Measurements from ENCODE around the gene HAGHL. TPM values are rescaled to one million over a fixed set of nuclear protein-coding genes. Genes with fewer than 3 reads are reported as not detected.

HAGHL gene
- total RNA-seq, 4 donors from 2014 or later = 4.5 to 6.3 (median 6.0) TPM

DNA sequence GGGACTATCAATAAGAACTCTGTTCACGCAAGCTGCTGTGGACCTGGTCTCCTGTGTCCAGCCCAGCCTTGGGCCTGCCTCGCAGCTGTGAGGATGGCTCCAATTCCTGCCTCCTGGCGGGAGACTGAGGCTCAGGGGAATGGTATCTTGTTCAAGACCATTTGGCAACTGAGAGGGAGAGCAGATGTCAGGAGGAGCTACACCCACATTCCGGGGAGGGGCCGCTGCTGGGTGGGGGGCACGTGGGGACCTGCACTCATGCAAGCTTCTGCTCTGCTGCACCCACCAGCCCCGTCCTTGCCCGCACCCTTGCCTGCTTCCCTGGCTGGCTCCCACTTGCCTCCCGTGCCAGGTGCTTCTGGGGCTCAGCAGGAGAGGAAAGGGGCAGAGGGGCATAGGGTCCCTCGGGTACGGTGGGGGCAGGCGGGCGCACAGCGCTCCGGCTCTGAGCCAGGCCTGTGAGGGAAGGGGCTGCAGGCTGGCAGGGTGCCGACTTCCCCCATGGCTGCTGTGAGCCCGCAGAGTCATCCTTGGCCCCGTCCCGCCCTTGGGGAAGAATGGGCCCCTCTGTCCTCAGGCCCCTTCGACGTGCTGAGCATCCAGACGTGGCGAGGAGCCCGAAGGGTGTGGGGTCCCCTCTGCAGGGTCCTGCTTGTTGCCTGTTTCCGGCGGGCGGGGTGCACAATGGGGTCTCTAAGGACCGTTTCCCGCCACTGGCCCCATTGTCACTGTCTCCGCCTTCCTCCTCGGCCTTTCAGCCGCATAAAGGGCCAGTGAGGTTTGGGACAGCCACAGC, 9.3 kb upstream of the HAGHL start:
- DNase-seq (ENCODE audit: low spot score in 2 of 2) = no peak
- TF ChIP-seq, protein P1, sequence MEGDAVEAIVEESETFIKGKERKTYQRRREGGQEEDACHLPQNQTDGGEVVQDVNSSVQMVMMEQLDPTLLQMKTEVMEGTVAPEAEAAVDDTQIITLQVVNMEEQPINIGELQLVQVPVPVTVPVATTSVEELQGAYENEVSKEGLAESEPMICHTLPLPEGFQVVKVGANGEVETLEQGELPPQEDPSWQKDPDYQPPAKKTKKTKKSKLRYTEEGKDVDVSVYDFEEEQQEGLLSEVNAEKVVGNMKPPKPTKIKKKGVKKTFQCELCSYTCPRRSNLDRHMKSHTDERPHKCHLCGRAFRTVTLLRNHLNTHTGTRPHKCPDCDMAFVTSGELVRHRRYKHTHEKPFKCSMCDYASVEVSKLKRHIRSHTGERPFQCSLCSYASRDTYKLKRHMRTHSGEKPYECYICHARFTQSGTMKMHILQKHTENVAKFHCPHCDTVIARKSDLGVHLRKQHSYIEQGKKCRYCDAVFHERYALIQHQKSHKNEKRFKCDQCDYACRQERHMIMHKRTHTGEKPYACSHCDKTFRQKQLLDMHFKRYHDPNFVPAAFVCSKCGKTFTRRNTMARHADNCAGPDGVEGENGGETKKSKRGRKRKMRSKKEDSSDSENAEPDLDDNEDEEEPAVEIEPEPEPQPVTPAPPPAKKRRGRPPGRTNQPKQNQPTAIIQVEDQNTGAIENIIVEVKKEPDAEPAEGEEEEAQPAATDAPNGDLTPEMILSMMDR (IDR thresholded peaks at IDR 0.05) = no peak
- no peak for TF ChIP-seq POLR2A (IDR thresholded peaks at IDR 0.05)
- intact Hi-C loops (cut with DNase I; ENCODE audit: low total_unique reads) = loop anchor here (10.0 kb wide), 1 partner anchor 377 kb away; the partner anchor contains the start of gene C1QTNF8
- WGBS, 2 donors = 64 to 79% methylated on average over 29 to 32 of the region's 32 CpGs
- no peak overlapping the region for H3K4me3 ChIP-seq (ENCODE audit: low read depth, poor library complexity, severe bottlenecking)

DNA sequence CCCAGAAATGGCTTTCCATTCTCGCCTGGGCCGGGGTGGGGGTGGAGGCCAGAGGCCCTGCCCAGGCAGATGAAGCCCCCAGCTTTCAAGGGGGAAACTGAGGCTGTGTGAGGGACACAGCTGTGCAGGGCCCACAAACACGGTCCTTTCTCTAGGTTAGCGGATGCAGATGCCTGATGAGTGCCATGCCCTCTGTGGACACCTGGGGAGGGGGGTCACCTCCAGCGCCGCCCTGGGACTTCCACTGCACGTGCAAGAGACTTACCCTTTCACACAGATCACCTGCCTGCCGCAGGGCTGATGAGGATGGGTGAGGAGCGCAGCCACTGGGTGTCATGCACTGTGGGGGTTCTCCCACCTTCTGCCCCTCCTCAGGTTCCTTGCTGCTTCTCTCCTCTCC, 8.5 kb upstream of the HAGHL start:
- WGBS, 2 donors = 89 to 90% methylated on average over 9 of the region's 9 CpGs
- intact Hi-C loops (cut with DNase I; ENCODE audit: low total_unique reads) = loop anchor here (10.0 kb wide), 1 partner anchor 376 kb away; the partner anchor contains the start of gene C1QTNF8

DNA sequence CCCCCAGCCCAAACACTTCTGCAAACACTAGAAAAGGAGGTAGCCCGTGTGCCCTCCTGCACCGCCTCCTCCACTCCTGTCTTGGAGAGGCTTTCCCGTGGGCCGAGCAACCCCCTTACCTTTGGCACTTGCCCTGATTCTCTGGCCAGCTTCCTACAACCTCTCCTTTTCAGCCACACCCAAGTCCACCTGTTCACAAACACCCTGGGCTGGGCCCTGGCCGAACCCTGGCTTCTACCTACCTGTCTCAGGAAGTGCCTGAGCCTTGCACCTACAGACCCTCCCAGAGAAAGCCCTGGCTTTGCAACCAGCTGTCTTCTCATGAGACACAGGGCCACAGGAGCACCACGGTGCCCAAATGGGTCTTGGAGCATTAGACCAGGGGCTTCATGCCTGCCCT, 8.0 kb upstream of the HAGHL start:
- DNase-seq (ENCODE audit: low spot score in 2 of 2) = no peak
- TF ChIP-seq POLR2A (IDR thresholded peaks at IDR 0.05) = no peak
- TF ChIP-seq, protein P1 (IDR thresholded peaks at IDR 0.05) = no peak
- WGBS, 2 donors = 77 to 86% methylated on average over 6 of the region's 6 CpGs
- intact Hi-C loops (cut with DNase I; ENCODE audit: low total_unique reads) = loop anchor here (10.0 kb wide), 1 partner anchor 376 kb away; the partner anchor contains the start of gene C1QTNF8
- H3K4me3 ChIP-seq (ENCODE audit: low read depth, poor library complexity, severe bottlenecking) = no peak overlapping the region

More for the DNA sequence above, 8.5 kb upstream of the HAGHL start:
- TF ChIP-seq, protein P1 (IDR thresholded peaks at IDR 0.05) = no peak
- TF ChIP-seq POLR2A (IDR thresholded peaks at IDR 0.05) = no peak
- DNase-seq (ENCODE audit: low spot score in 2 of 2) = no peak
- no peak overlapping the region for H3K4me3 ChIP-seq (ENCODE audit: low read depth, poor library complexity, severe bottlenecking)

DNA sequence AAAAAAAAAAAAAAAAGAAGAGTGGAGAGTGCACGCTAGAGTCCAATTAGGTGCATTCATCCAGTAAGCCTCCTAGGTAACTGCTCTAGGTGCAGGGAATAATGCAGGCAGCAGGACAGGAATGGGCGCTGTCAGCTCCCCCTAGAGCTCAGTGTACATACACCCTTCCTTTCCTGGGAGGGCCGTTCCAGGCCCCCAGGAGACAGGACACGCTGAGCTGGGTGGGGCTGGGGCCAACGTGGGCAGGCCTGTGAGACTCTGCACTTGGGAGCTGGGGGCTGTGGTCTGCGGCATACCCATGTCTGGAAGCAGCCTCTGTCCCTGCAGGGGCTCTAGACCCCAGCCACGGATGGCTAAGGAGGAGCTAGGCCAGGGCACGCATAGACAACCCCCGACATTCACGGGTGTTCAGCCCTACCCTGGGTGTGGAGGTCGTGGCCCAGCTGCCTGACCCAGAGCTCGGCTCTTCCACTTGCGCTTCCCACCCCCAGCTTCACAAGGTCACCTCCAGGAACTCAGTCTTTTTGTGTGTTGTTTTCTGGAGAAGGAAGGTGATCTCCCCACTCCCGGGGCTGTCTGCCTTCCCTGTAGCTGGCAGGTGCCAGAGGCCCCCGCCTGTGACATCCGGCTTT, 7.0 kb upstream of the HAGHL start:
- TF ChIP-seq, protein P1 (IDR thresholded peaks at IDR 0.05) = no peak
- TF ChIP-seq POLR2A (IDR thresholded peaks at IDR 0.05) = no peak
- H3K4me3 ChIP-seq (ENCODE audit: low read depth, poor library complexity, severe bottlenecking) = no peak overlapping the region
- 10% methylated on average over 14 to 16 of the region's 16 CpGs for WGBS, 2 donors
- DNase-seq (ENCODE audit: low spot score in 2 of 2) = no peak
- intact Hi-C loops (cut with DNase I; ENCODE audit: low total_unique reads) = loop anchor here (10.0 kb wide), 1 partner anchor 375 kb away; the partner anchor contains the start of gene C1QTNF8

DNA sequence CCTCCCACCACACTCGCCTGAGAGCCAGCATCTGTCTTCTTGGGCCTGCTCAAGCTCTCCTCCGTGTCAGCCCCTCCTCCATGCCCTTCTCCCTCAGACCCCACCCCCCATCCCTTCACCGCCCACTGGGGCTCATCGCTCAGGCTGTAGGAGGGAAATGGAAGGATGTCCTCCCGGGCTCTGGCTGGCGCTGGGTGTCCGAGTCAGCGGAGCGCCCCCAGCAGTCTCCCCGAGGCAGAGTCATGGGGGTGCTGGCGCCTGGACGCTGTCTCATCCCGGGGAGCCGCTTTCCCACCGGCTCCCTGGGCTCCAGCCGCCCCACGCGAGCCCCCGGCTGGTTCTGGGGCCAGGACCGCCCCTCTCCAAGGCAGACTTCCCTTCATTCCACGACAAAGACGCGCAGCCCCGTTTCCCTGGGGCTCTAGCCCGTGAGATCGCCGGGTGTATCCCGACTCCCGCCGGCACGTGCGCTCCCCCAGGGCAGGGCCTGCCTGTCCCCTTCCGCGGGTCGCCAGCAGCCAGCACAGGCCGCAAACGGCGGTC, 6.4 kb upstream of the HAGHL start:
- intact Hi-C loops (cut with DNase I; ENCODE audit: low total_unique reads) = no loop called here
- no peak for DNase-seq (ENCODE audit: low spot score in 2 of 2)
- peak overlapping the region; percentile 37 for H3K4me3 ChIP-seq (ENCODE audit: low read depth, poor library complexity, severe bottlenecking)
- TF ChIP-seq, protein P1 (IDR thresholded peaks at IDR 0.05) = no peak
- no peak for TF ChIP-seq POLR2A (IDR thresholded peaks at IDR 0.05)
- WGBS, 2 donors = 0 to 1% methylated on average over 23 to 30 of the region's 38 CpGs
